HCT116 (cell line): ENCODE data around the gene ITPKB. TPM values are rescaled to one million over a fixed set of nuclear protein-coding genes. Genes with fewer than 3 reads are reported as not detected.

ENCODE experiments used
- ATAC-seq: fragments of 200-7000 bp; cut with Tn5 transposase; 2 replicates; pipeline ENCODE4 v1.9.1; 2020; ENCODE audit warnings: mild to moderate bottlenecking, moderate library complexity
- BruUV-seq: library from RNA; stranded (reverse); fragments of 400-500 nt; replicated peaks from 2 replicates; lab custom pipeline; 2021; lab: Mats Ljungman, UMichigan
- CTCF ChIA-PET: fragments of 300-600 bp; sonication (Branson Sonifier 250); formaldehyde crosslinking; loops from one replicate; lab custom pipeline; 2021; ENCODE audit warnings: antibody characterized with exemption; lab: Charles Lee
- POLR2A ChIA-PET: fragments of 300-600, 350-600 bp; sonication (Branson Sonifier 250); formaldehyde crosslinking; loops from one replicate; lab custom pipeline; 2021; ENCODE audit warnings: antibody characterized with exemption; lab: Charles Lee
- RAD21 ChIA-PET, 2 experiments: fragments of 300-600 bp; sonication (Branson Sonifier 250); formaldehyde crosslinking; loops; one replicate each; lab custom pipeline; 2023; ENCODE audit warnings: low total read pairs in 2 of 2; ENCODE audit not compliant: uncharacterized antibody in 2 of 2, unreplicated experiment in 2 of 2, low non-redundant PET in 1 of 2; lab: Charles Lee
- DNase-seq: peaks from one replicate; pipeline ENCODE4 v3.0.0-alpha.2; 2010; ENCODE audit warnings: low read depth, low spot score
- H2AFZ ChIP-seq: fragments of 200-600 bp; shearing (Covaris generic), sonication (generic); 2 replicates; pipeline ENCODE4 v1.6.1; 2017; ENCODE audit warnings: low read depth, mixed run types, mixed read lengths, antibody characterized with exemption, low read length; ENCODE audit not compliant: poor library complexity, severe bottlenecking
- H3K27ac ChIP-seq: 2 replicates; pipeline ENCODE4 v1.5.1; 2012; ENCODE audit warnings: low read depth, low read length
- H3K27me3 ChIP-seq: fragments of 200-600 bp; sonication (generic); 2 replicates; pipeline ENCODE4 v1.6.1; 2016; ENCODE audit warnings: mixed run types, low read length, mixed read lengths; ENCODE audit not compliant: insufficient read depth
- H3K36me3 ChIP-seq, 2 experiments: fragments of 200-500 bp in 1 of 2; fragments of 200-600 bp in 1 of 2; sonication (Bioruptor generic) in 1 of 2; sonication (generic) in 1 of 2; 2 replicates each; pipeline versions ENCODE4 v1.5.1 to v1.6.1; 2014 to 2016; ENCODE audit warnings: low read length in 2 of 2, inconsistent platforms in 1 of 2, mixed read lengths in 1 of 2, mixed run types in 1 of 2; ENCODE audit not compliant: insufficient read depth in 2 of 2, control insufficient read depth in 1 of 2
- H3K4me1 ChIP-seq, 2 experiments: fragments of 200-600 bp in 1 of 2; sonication (generic) in 1 of 2; 2 replicates each; pipeline versions ENCODE4 v1.5.1 to v1.6.1; 2012 to 2017; ENCODE audit warnings: low read length in 2 of 2, inconsistent platforms in 1 of 2, mild to moderate bottlenecking in 1 of 2, mixed read lengths in 1 of 2, mixed run types in 1 of 2, moderate library complexity in 1 of 2; ENCODE audit not compliant: insufficient read depth in 2 of 2, control insufficient read depth in 1 of 2
- H3K4me2 ChIP-seq: fragments of 200-600 bp; sonication (generic); 2 replicates; pipeline ENCODE4 v1.6.1; 2017; ENCODE audit warnings: mixed run types, low read length, mixed read lengths
- H3K4me3 ChIP-seq, 2 experiments: fragments of 200-600 bp in 1 of 2; sonication (generic) in 1 of 2; replicated peaks in 1 of 2; 2 replicates each; pipeline ENCODE4 v1.5.1; 2011 to 2016; ENCODE audit warnings: low read length in 2 of 2, control low read depth in 1 of 2, low read depth in 1 of 2, mild to moderate bottlenecking in 1 of 2, mixed read lengths in 1 of 2, mixed run types in 1 of 2
- H3K79me2 ChIP-seq: fragments of 200-600 bp; sonication (generic); 2 replicates; pipeline ENCODE4 v1.6.1; 2017; ENCODE audit warnings: mild to moderate bottlenecking, mixed run types, low read length, moderate library complexity, mixed read lengths; ENCODE audit not compliant: insufficient read depth
- H3K9ac ChIP-seq: fragments of 200-600 bp; sonication (generic); 2 replicates; pipeline ENCODE4 v1.6.1; 2016; ENCODE audit warnings: low read length, mixed read lengths
- H3K9me2 ChIP-seq: fragments of 200-600 bp; sonication (generic), shearing (Covaris generic); 2 replicates; pipeline ENCODE4 v1.6.1; 2017; ENCODE audit warnings: mixed run types, mild to moderate bottlenecking, moderate library complexity; ENCODE audit not compliant: insufficient read depth
- H3K9me3 ChIP-seq, 2 experiments: fragments of 200-500 bp in 1 of 2; fragments of 200-600 bp in 1 of 2; sonication (Bioruptor generic) in 1 of 2; sonication (generic) in 1 of 2; 2 replicates each; pipeline ENCODE4 v1.6.1; 2014 to 2017; ENCODE audit warnings: low read length in 2 of 2, mixed read lengths in 2 of 2, inconsistent platforms in 1 of 2, low read depth in 1 of 2, mild to moderate bottlenecking in 1 of 2, mixed run types in 1 of 2, moderate library complexity in 1 of 2; ENCODE audit not compliant: control insufficient read depth in 1 of 2, insufficient read depth in 1 of 2
- H4K20me1 ChIP-seq: fragments of 200-600 bp; sonication (generic), shearing (Covaris generic); 2 replicates; pipeline ENCODE4 v1.6.1; 2017; ENCODE audit warnings: mixed run types, mild to moderate bottlenecking, moderate library complexity; ENCODE audit not compliant: insufficient read depth
- ATF3 ChIP-seq: IDR thresholded peaks from 2 replicates; pipeline ENCODE4 v1.6.1; 2012
- CTCF ChIP-seq, 3 experiments: fragments of 200-600 bp in 1 of 3; sonication (generic) in 1 of 3; IDR thresholded peaks in 2 of 3; conservative IDR thresholded peaks in 1 of 3; 2 replicates each; pipeline ENCODE4 v1.5.1; 2012 to 2017; ENCODE audit warnings: low read depth in 2 of 3, low read length in 2 of 3, antibody characterized with exemption in 1 of 3, borderline replicate concordance in 1 of 3, control low read depth in 1 of 3, mild to moderate bottlenecking in 1 of 3, mixed read lengths in 1 of 3, mixed run types in 1 of 3, moderate library complexity in 1 of 3; ENCODE audit not compliant: insufficient read depth in 1 of 3
- ELF1 ChIP-seq: IDR thresholded peaks from 2 replicates; pipeline ENCODE4 v1.6.1; 2012; ENCODE audit warnings: low read depth, borderline replicate concordance
- EZH2 ChIP-seq: fragments of 200-600 bp; sonication (generic); IDR thresholded peaks from 2 replicates; pipeline ENCODE4 v1.6.1; 2017; ENCODE audit warnings: antibody characterized with exemption, mixed run types
- EZH2phosphoT487 ChIP-seq: fragments of 200-600 bp; IDR thresholded peaks from 2 replicates; pipeline ENCODE4 v1.6.1; 2018; ENCODE audit warnings: antibody characterized with exemption, borderline replicate concordance
- FOSL1 ChIP-seq: IDR thresholded peaks from 2 replicates; pipeline ENCODE4 v1.6.1; 2012; ENCODE audit warnings: low read depth
- JUND ChIP-seq: IDR thresholded peaks from 2 replicates; pipeline ENCODE4 v1.6.1; 2012
- MAX ChIP-seq: IDR thresholded peaks from 2 replicates; pipeline ENCODE4 v1.6.1; 2012
- POLR2A ChIP-seq: IDR thresholded peaks from 2 replicates; pipeline ENCODE4 v1.7.0; 2011; ENCODE audit warnings: borderline replicate concordance; ENCODE audit not compliant: insufficient read depth, insufficient read length; ENCODE audit errors: extremely low read depth
- POLR2AphosphoS5 ChIP-seq: IDR thresholded peaks from 2 replicates; pipeline ENCODE4 v1.6.1; 2011; ENCODE audit warnings: mild to moderate bottlenecking, low read depth, low read length, moderate library complexity
- SP1 ChIP-seq: IDR thresholded peaks from 2 replicates; pipeline ENCODE4 v1.6.1; 2012; ENCODE audit warnings: low read depth
- TCF7L2 ChIP-seq: IDR thresholded peaks from 2 replicates; pipeline ENCODE4 v1.7.0; 2011; ENCODE audit warnings: borderline replicate concordance, inconsistent platforms; ENCODE audit not compliant: insufficient read depth, insufficient read length; ENCODE audit errors: extremely low read depth
- YY1 ChIP-seq: IDR thresholded peaks from 2 replicates; pipeline ENCODE4 v1.6.1; 2011; ENCODE audit warnings: low read length, low read depth, moderate library complexity, mild to moderate bottlenecking; ENCODE audit not compliant: insufficient replicate concordance; ENCODE audit errors: extremely low read depth
- ZFX ChIP-seq: fragments of 450-650 bp; IDR thresholded peaks from 2 replicates; pipeline ENCODE4 v1.6.1; 2017
- ZNF274 ChIP-seq: fragments of 200-500 bp; sonication (Bioruptor generic); IDR thresholded peaks from 2 replicates; pipeline ENCODE4 v1.6.1; 2014; ENCODE audit warnings: mild to moderate bottlenecking, low read depth, low read length, inconsistent platforms
- intact Hi-C: fragments of 100-400 bp; cut with micrococcal nuclease; formaldehyde crosslinking; loops from 2 replicates; pipeline ENCODE4 v1.10.0; 2022
- total RNA-seq: library from RNA; stranded (reverse); gene quantifications from one replicate; pipeline ENCODE4 v1.2.1, GENCODE V29; 2021; ENCODE audit not compliant: unreplicated experiment
- TF ChIP-seq, protein P1 (sequence below): IDR thresholded peaks from 2 replicates; pipeline ENCODE4 v1.6.1; 2012; ENCODE audit warnings: low read depth

Gene ITPKB
- total RNA-seq, 1 experiment from 2014 or later = 4.4 TPM

GRCh38 chr1:226654046-226654667, 84.9 kb downstream of the ITPKB start (continued):
- TF ChIP-seq SP1 (no peak), ZNF274 (no peak), EZH2 (no peak), ZFX (no peak)
- TF ChIP-seq, protein P1, sequence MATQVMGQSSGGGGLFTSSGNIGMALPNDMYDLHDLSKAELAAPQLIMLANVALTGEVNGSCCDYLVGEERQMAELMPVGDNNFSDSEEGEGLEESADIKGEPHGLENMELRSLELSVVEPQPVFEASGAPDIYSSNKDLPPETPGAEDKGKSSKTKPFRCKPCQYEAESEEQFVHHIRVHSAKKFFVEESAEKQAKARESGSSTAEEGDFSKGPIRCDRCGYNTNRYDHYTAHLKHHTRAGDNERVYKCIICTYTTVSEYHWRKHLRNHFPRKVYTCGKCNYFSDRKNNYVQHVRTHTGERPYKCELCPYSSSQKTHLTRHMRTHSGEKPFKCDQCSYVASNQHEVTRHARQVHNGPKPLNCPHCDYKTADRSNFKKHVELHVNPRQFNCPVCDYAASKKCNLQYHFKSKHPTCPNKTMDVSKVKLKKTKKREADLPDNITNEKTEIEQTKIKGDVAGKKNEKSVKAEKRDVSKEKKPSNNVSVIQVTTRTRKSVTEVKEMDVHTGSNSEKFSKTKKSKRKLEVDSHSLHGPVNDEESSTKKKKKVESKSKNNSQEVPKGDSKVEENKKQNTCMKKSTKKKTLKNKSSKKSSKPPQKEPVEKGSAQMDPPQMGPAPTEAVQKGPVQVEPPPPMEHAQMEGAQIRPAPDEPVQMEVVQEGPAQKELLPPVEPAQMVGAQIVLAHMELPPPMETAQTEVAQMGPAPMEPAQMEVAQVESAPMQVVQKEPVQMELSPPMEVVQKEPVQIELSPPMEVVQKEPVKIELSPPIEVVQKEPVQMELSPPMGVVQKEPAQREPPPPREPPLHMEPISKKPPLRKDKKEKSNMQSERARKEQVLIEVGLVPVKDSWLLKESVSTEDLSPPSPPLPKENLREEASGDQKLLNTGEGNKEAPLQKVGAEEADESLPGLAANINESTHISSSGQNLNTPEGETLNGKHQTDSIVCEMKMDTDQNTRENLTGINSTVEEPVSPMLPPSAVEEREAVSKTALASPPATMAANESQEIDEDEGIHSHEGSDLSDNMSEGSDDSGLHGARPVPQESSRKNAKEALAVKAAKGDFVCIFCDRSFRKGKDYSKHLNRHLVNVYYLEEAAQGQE = no peak

- ChIA-PET RAD21 (no interaction called here), POLR2A (no interaction called here), CTCF (no interaction called here)
- Histone ChIP-seq H4K20me1 (no peaks in the 10 kb centered on the region), H2AFZ (no peak overlapping the region), H3K9ac (no peak overlapping the region), H3K27ac (no peak overlapping the region), H3K79me2 (no peaks in the 10 kb centered on the region), H3K4me2 (peak overlapping the region; percentile 19; the same call in 1 of the 2 replicates), H3K4me3 (no peak overlapping the region), H3K4me1 (peaks cover 15 to 27% of the 10 kb centered on the region in 2 experiments), H3K9me3 (no peaks in the 10 kb centered on the region), H3K27me3 (no peaks in the 10 kb centered on the region), H3K9me2 (no peaks in the 10 kb centered on the region), H3K36me3 (no peaks in the 10 kb centered on the region)
- no peak for ATAC-seq
- no peak for DNase-seq
- no TSS peak for BruUV-seq
- intact Hi-C loops = no loop called here
- TF ChIP-seq POLR2A (no peak), YY1 (no peak), FOSL1 (no peak), TCF7L2 (no peak), EZH2phosphoT487 (no peak), ELF1 (no peak), ATF3 (no peak), POLR2AphosphoS5 (no peak), ZNF274 (no peak), MAX (no peak), CTCF (IDR thresholded peaks at IDR 0.05 in 2 of 3, conservative IDR thresholded peaks at IDR 0.05 in 1 of 3; ENCODE audit: borderline replicate concordance in 1 of 3, insufficient read depth in 1 of 3, low read depth in 2 of 3, low read length in 2 of 3) (no peak), JUND (no peak)
Measured at GRCh38 chr1:226653311-226653921, 85.7 kb downstream of the ITPKB start.
